OCI-LY3 (cell line): ENCODE results near the gene GPC3.

ENCODE experiments used
- H2AFZ ChIP-seq: fragments of 200-600, 300-600 bp; shearing (Covaris generic); 2 replicates; pipeline ENCODE4 v1.6.0; 2014; ENCODE audit warnings: antibody characterized with exemption, low read depth, low read length
- H3K27ac ChIP-seq: fragments of 200-600, 300-600 bp; sonication (generic); 2 replicates; pipeline ENCODE4 v1.5.1; 2014; ENCODE audit warnings: mild to moderate bottlenecking, low read length, moderate library complexity, mixed read lengths
- H3K27me3 ChIP-seq: fragments of 200-600, 300-600 bp; sonication (generic); 2 replicates; pipeline ENCODE4 v1.6.1; 2014; ENCODE audit warnings: low read depth, low read length, mixed read lengths
- H3K36me3 ChIP-seq: fragments of 200-600, 300-600 bp; sonication (generic); replicated peaks from 2 replicates; pipeline ENCODE3; 2014; ENCODE audit warnings: low read depth, low read length, mixed read lengths
- H3K4me1 ChIP-seq: fragments of 300-600, 200-600 bp; sonication (generic); 2 replicates; pipeline ENCODE4 v1.6.1; 2014; ENCODE audit warnings: low read length, mixed read lengths
- H3K4me2 ChIP-seq: fragments of 200-600, 300-600 bp; sonication (generic); 2 replicates; pipeline ENCODE4 v1.6.1; 2014; ENCODE audit warnings: low read length, mixed read lengths
- H3K4me3 ChIP-seq: fragments of 300-600, 200-600 bp; sonication (generic); 2 replicates; pipeline ENCODE4 v1.5.1; 2014; ENCODE audit warnings: antibody characterized with exemption, mild to moderate bottlenecking, low read length, moderate library complexity
- H3K79me2 ChIP-seq: fragments of 300-600, 200-600 bp; shearing (Covaris generic); 2 replicates; pipeline ENCODE4 v1.6.1; 2014; ENCODE audit warnings: mild to moderate bottlenecking, low read length, mixed read lengths
- H3K9ac ChIP-seq: fragments of 300-600, 200-600 bp; shearing (Covaris generic); 2 replicates; pipeline ENCODE4 v1.6.0; 2014; ENCODE audit warnings: mild to moderate bottlenecking, low read length, moderate library complexity
- H3K9me3 ChIP-seq: fragments of 200-600, 300-600 bp; shearing (Covaris generic); 2 replicates; pipeline ENCODE4 v1.6.1; 2014; ENCODE audit warnings: low read length, mixed read lengths; ENCODE audit not compliant: insufficient read depth
- H4K20me1 ChIP-seq: fragments of 200-600, 300-600 bp; sonication (generic); 2 replicates; pipeline ENCODE4 v1.6.1; 2016; ENCODE audit warnings: low read length, mixed read lengths; ENCODE audit not compliant: insufficient read depth
- CTCF ChIP-seq: fragments of 200-600, 300-600 bp; sonication (generic); IDR thresholded peaks from 2 replicates; pipeline ENCODE4 v1.5.1; 2014; ENCODE audit warnings: antibody characterized with exemption, low read length, low read depth
- EZH2phosphoT487 ChIP-seq: fragments of 200-600 bp; shearing (Covaris generic); IDR thresholded peaks from 2 replicates; pipeline ENCODE4 v1.6.1; 2018; ENCODE audit warnings: antibody characterized with exemption, mixed run types, low read depth

GPC3 gene

GRCh38 chrX:134002921-134003615 is 17.7 kb upstream of the GPC3 start:
- Histone ChIP-seq H3K27me3 (no peaks in the 10 kb centered on the region), H3K79me2 (no peaks in the 10 kb centered on the region), H3K27ac (no peak overlapping the region), H3K4me1 (peaks cover 25% of the 10 kb centered on the region), H3K4me2 (no peak overlapping the region), H4K20me1 (no peaks in the 10 kb centered on the region), H3K9ac (no peak overlapping the region), H3K9me3 (no peaks in the 10 kb centered on the region), H3K4me3 (no peak overlapping the region), H3K36me3 (no peaks in the 10 kb centered on the region), H2AFZ (no peak overlapping the region)
- TF ChIP-seq CTCF (no peak), EZH2phosphoT487 (no peak)

- no peaks in the 10 kb centered on the region for H4K20me1 ChIP-seq
- no peaks in the 10 kb centered on the region for H3K36me3 ChIP-seq
- no peak overlapping the region for H3K4me2 ChIP-seq
- H3K27ac ChIP-seq, result no peak overlapping the region
- H3K9me3 ChIP-seq, result no peaks in the 10 kb centered on the region
- no peaks in the 10 kb centered on the region for H3K79me2 ChIP-seq
- H3K4me1 ChIP-seq, result peaks cover 5% of the 10 kb centered on the region
- no peak overlapping the region for H3K4me3 ChIP-seq
- no peak overlapping the region for H2AFZ ChIP-seq
- H3K9ac ChIP-seq, result no peak overlapping the region
- TF ChIP-seq EZH2phosphoT487, result no peak
- TF ChIP-seq CTCF, result no peak
- H3K27me3 ChIP-seq, result no peaks in the 10 kb centered on the region
Measured at GRCh38 chrX:134000260-134001245, 15.2 kb upstream of the GPC3 start.

GRCh38 chrX:133999031-133999705 is 13.8 kb upstream of the GPC3 start:
- no peaks in the 10 kb centered on the region for H3K36me3 ChIP-seq
- TF ChIP-seq EZH2phosphoT487, result no peak
- no peak for TF ChIP-seq CTCF
- H3K27ac ChIP-seq, result no peak overlapping the region
- H3K4me2 ChIP-seq, result no peak overlapping the region
- no peaks in the 10 kb centered on the region for H3K9me3 ChIP-seq
- H4K20me1 ChIP-seq, result no peaks in the 10 kb centered on the region
- H3K27me3 ChIP-seq, result no peaks in the 10 kb centered on the region
- H2AFZ ChIP-seq, result no peak overlapping the region
- H3K4me3 ChIP-seq, result no peak overlapping the region
- H3K4me1 ChIP-seq, result 0 out of 2 replicates have a peak, but pooled peaks cover 4% of the 10 kb centered on the region
- H3K9ac ChIP-seq, result no peak overlapping the region
- H3K79me2 ChIP-seq, result no peaks in the 10 kb centered on the region

- Histone ChIP-seq H3K79me2 (no peaks in the 10 kb centered on the region), H3K4me1 (0 out of 2 replicates have a peak, but pooled peaks cover 4% of the 10 kb centered on the region), H3K36me3 (no peaks in the 10 kb centered on the region), H3K4me3 (no peak overlapping the region), H4K20me1 (no peaks in the 10 kb centered on the region), H3K9me3 (no peaks in the 10 kb centered on the region), H3K27me3 (no peaks in the 10 kb centered on the region), H3K9ac (no peak overlapping the region), H3K27ac (no peak overlapping the region), H3K4me2 (no peak overlapping the region), H2AFZ (no peak overlapping the region)
- TF ChIP-seq EZH2phosphoT487 (no peak), CTCF (no peak)
Measured at GRCh38 chrX:133995759-133996158, 10.4 kb upstream of the GPC3 start.
